ENCODE results near the gene PPIP5K2.

The PPIP5K2 gene

DNA sequence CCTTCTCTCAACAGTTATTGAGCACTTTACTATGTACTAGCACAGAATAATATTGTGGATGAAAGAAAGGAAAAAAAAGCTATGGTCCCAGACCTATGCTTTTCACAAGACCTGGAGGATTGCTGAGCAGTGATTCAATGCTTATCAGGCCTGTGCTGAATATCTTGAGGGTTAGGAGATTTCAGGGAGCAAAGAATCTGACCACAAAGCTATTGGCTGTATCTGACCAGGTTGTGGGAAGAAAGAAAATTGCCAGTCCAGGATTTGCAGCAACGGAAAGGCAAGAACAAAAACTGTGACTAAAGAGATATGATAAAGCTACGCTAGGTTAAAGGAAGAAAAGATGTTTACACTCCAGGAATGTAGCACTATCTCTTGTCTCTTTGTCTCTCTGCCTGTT, 123.6 kb downstream of the PPIP5K2 start:
- Histone ChIP-seq H4K20me1 (ENCODE audit: insufficient read depth, low read length) (no peaks in the 10 kb centered on the region), H3K4me1 (ENCODE audit: low read length) (no peaks in the 10 kb centered on the region), H3F3A (ENCODE audit: insufficient read depth, low read length) (no peaks in the 10 kb centered on the region), H3K27ac (ENCODE audit: low read length) (no peak overlapping the region), H3K9ac (ENCODE audit: low read length) (no peak overlapping the region), H2AFZ (ENCODE audit: low read length) (no peak overlapping the region), H3K9me3 (replicated peaks; ENCODE audit: insufficient read depth, low read length) (no peaks in the 10 kb centered on the region), H3K36me3 (replicated peaks; ENCODE audit: insufficient read depth, low read length) (no peaks in the 10 kb centered on the region), H3K4me2 (ENCODE audit: low read depth, low read length) (no peak overlapping the region), H3K79me2 (ENCODE audit: low read length) (no peaks in the 10 kb centered on the region), H3K9me2 (replicated peaks; ENCODE audit: insufficient read depth, low read length) (no peaks in the 10 kb centered on the region), H3K4me3 (ENCODE audit: low read length) (no peak overlapping the region), H3K27me3 (replicated peaks; ENCODE audit: insufficient read depth, low read length) (no peaks in the 10 kb centered on the region)
- no peak for TF ChIP-seq EZH2 (optimal IDR thresholded peaks at IDR 0.05; ENCODE audit: low read depth, low read length)
- TF ChIP-seq, protein P1, sequence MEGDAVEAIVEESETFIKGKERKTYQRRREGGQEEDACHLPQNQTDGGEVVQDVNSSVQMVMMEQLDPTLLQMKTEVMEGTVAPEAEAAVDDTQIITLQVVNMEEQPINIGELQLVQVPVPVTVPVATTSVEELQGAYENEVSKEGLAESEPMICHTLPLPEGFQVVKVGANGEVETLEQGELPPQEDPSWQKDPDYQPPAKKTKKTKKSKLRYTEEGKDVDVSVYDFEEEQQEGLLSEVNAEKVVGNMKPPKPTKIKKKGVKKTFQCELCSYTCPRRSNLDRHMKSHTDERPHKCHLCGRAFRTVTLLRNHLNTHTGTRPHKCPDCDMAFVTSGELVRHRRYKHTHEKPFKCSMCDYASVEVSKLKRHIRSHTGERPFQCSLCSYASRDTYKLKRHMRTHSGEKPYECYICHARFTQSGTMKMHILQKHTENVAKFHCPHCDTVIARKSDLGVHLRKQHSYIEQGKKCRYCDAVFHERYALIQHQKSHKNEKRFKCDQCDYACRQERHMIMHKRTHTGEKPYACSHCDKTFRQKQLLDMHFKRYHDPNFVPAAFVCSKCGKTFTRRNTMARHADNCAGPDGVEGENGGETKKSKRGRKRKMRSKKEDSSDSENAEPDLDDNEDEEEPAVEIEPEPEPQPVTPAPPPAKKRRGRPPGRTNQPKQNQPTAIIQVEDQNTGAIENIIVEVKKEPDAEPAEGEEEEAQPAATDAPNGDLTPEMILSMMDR (IDR thresholded peaks at IDR 0.05; ENCODE audit: low read length): no peak
- TF ChIP-seq EZH2phosphoT487 (IDR thresholded peaks at IDR 0.05; ENCODE audit: low read length): no peak
- DNase-seq: no peak

DNA sequence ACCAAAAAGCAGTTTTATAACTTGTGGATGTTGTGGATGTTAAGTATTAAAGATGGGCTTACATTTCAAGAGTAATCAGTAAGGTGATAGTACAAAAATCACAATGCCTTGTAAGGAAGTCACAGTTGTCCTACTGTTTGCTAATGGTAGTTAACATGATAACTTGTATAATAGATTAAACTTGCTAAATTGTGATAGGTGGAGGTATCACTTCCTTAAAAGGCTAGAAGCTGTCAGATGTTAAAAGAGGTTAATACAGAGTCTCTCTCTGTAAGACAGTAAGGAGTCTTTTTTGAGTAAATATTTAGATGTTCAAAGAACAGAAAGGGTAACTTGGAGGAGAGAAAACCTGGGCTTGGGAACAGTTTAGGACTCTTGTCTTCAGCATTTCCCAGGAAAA, 124.3 kb downstream of the PPIP5K2 start:
- Histone ChIP-seq H3K9ac (ENCODE audit: low read length) (no peak overlapping the region), H3K27me3 (replicated peaks; ENCODE audit: insufficient read depth, low read length) (no peaks in the 10 kb centered on the region), H3K4me3 (ENCODE audit: low read length) (no peak overlapping the region), H3K9me3 (replicated peaks; ENCODE audit: insufficient read depth, low read length) (no peaks in the 10 kb centered on the region), H4K20me1 (ENCODE audit: insufficient read depth, low read length) (no peaks in the 10 kb centered on the region), H3K4me1 (ENCODE audit: low read length) (no peaks in the 10 kb centered on the region), H3K4me2 (ENCODE audit: low read depth, low read length) (no peak overlapping the region), H3K9me2 (replicated peaks; ENCODE audit: insufficient read depth, low read length) (no peaks in the 10 kb centered on the region), H3K79me2 (ENCODE audit: low read length) (no peaks in the 10 kb centered on the region), H3K36me3 (replicated peaks; ENCODE audit: insufficient read depth, low read length) (no peaks in the 10 kb centered on the region), H2AFZ (ENCODE audit: low read length) (no peak overlapping the region), H3K27ac (ENCODE audit: low read length) (no peak overlapping the region), H3F3A (ENCODE audit: insufficient read depth, low read length) (no peaks in the 10 kb centered on the region)
- DNase-seq: no peak
- TF ChIP-seq EZH2 (optimal IDR thresholded peaks at IDR 0.05; ENCODE audit: low read depth, low read length) (no peak), EZH2phosphoT487 (IDR thresholded peaks at IDR 0.05; ENCODE audit: low read length) (no peak)
- TF ChIP-seq, protein P1 (IDR thresholded peaks at IDR 0.05; ENCODE audit: low read length): no peak

DNA sequence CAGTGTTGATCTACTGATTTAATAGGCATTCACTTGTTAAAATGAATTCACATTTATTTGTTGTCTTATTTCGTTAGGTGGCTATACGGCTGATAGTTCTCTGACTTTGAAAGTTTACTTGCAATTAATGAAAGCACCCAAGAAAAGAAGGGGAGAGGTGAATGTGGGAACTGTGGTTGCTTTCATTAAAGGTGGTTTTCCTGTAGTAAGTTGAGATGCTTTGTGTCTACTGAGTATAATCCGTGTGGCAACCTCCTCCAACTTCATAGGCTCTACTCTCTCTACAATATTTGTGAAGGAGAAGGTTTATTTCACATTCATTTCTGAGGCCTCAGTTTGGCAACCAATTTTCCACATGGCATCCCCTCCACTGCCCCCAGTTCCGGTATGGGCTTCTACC, 125.7 kb downstream of the PPIP5K2 start:
- Histone ChIP-seq H3K4me3 (ENCODE audit: low read length) (no peak overlapping the region), H3K79me2 (ENCODE audit: low read length) (no peaks in the 10 kb centered on the region), H3K9ac (ENCODE audit: low read length) (no peak overlapping the region), H3K27me3 (replicated peaks; ENCODE audit: insufficient read depth, low read length) (no peaks in the 10 kb centered on the region), H3F3A (ENCODE audit: insufficient read depth, low read length) (no peaks in the 10 kb centered on the region), H2AFZ (ENCODE audit: low read length) (no peak overlapping the region), H3K9me3 (replicated peaks; ENCODE audit: insufficient read depth, low read length) (no peaks in the 10 kb centered on the region), H3K27ac (ENCODE audit: low read length) (no peak overlapping the region), H3K9me2 (replicated peaks; ENCODE audit: insufficient read depth, low read length) (no peaks in the 10 kb centered on the region), H3K4me2 (ENCODE audit: low read depth, low read length) (no peak overlapping the region), H3K4me1 (ENCODE audit: low read length) (no peaks in the 10 kb centered on the region), H3K36me3 (replicated peaks; ENCODE audit: insufficient read depth, low read length) (no peaks in the 10 kb centered on the region), H4K20me1 (ENCODE audit: insufficient read depth, low read length) (no peaks in the 10 kb centered on the region)
- TF ChIP-seq EZH2phosphoT487 (IDR thresholded peaks at IDR 0.05; ENCODE audit: low read length): no peak
- TF ChIP-seq, protein P1 (IDR thresholded peaks at IDR 0.05; ENCODE audit: low read length): no peak
- no peak for TF ChIP-seq EZH2 (optimal IDR thresholded peaks at IDR 0.05; ENCODE audit: low read depth, low read length)
- no peak for DNase-seq
